Activated naive CD8-positive, alpha-beta T cell treated with anti-CD3 and anti-CD28 coated beads, Interleukin-2, amount 50 U/mL, for 16 hours (primary cell): ENCODE results near the gene SDK1.
"Not testable (repeated sequence)": the region's sequence is repeated elsewhere in the genome, so short reads cannot be mapped to it uniquely, and the experiment has no call there.

Source experiments
- DNase-seq: peaks from one replicate; pipeline ENCODE4 v3.0.0-alpha.2; 2020; ENCODE audit warnings: low read depth, low spot score

The SDK1 gene

GRCh38 chr7:4073052-4073451 is 772.0 kb downstream of the SDK1 start:
- DNase-seq, result no peak

DNA sequence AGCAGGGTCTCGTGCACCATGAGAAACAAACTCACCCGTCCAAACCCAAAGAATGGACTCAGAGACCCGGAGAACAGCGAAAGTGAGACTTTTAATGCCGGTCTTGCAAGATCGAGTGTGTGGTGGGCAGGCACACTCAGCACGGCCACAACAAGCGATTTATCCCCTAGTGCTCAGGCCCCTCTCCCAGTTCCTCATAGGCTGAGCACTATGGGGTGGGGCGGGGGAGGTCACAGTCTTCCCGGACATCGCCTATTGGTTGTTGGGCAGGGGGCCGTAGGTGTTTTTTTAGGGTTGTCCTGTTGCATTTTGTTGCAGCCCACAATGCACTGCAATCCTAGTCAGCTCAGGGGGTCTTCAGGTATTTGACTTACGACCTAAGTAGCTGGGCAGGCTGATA is 772.7 kb downstream of the SDK1 start:
- DNase-seq, result no peak

DNA sequence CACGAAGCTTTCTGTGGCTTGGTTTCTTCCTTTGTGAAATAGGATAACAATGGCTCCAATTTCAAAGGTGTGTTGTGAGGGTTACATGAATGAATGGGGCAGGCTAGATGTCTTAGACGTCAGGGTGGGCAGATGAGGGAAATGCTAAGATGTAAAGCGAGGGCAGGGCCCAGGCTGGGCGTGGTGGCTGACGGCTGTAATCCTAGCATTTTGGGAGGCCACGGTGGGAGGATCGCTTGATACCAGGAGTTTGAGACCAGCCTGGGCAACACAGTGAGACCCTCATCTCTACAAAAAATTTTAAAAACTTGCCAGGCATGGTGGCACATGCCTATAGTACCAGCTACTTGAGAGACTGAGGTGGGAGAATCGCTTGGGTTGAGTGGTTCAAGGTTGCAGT is 773.4 kb downstream of the SDK1 start:
- no peak for DNase-seq

DNA sequence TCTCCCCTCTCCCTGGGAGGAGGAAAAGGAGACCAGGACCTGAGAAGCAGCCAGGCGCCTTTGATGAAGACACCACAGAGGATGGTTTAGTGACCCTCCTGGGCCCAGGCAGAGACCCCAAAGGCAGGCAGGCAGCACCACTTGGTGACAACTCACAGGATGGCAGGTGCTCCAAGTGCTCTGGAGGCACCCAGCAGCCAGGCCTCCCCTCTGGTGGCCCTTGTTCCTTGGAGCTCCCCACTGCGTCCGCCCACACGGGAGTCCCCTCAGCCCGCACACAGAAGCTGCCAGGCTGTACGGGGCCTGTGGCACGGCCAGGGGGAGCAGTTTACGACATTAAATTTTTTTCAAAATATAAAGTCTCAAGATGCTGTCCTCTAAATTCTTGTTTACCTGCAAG is 773.9 kb downstream of the SDK1 start:
- DNase-seq, result no peak

- DNase-seq, result no peak
Measured at GRCh38 chr7:4076701-4077294, 775.7 kb downstream of the SDK1 start.

DNA sequence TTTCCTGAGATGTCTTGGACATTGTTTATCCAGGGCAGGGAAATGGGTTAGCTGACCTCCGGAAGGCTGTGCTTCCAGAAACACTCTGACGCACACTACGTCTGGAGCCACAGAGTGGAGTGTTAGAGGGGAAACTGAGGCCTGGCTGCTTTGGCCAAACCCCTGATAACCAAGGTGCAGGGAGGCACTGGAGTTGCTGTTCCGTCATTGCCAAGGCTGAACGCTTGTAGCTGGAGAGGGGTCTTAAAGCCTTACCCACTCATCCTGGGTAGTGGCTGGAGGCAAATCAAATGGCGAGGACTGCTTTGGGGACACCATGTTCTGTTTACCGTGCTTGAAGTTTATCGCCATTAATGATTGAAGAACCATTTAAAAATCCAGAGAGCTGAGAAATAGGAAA is 776.9 kb downstream of the SDK1 start:
- DNase-seq, result no peak

GRCh38 chr7:4078580-4078979 is 777.5 kb downstream of the SDK1 start:
- DNase-seq, result no peak

- DNase-seq, result no peak
Measured at GRCh38 chr7:4079366-4079765, 778.3 kb downstream of the SDK1 start.

- DNase-seq, result no peak
Measured at GRCh38 chr7:4079956-4080355, 778.9 kb downstream of the SDK1 start.

- DNase-seq, result no peak
Measured at GRCh38 chr7:4080954-4081353, 779.9 kb downstream of the SDK1 start.

DNA sequence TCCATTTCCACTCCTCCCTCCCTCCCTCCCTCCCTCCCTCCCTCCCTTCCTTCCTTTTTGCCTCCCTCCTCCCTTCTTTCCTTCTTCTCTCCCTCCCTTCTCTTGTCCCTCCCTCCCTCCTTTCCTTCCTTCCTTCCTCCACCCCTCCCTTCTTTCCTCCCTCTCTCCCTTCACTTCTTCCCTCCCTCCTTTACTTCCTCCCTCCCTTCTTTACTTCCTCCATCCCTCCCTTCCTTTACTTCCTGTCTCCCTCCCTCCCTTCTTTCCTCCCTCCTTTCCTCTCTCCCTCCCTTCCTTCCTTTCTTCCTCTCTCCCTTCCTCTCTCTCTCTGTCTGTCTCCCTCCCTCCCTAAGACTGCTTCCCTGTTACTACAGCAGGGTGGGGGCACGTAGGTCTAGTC is 782.5 kb downstream of the SDK1 start:
- DNase-seq, result no peak

GRCh38 chr7:4084271-4084670 is 783.2 kb downstream of the SDK1 start:
- DNase-seq, result no peak

DNA sequence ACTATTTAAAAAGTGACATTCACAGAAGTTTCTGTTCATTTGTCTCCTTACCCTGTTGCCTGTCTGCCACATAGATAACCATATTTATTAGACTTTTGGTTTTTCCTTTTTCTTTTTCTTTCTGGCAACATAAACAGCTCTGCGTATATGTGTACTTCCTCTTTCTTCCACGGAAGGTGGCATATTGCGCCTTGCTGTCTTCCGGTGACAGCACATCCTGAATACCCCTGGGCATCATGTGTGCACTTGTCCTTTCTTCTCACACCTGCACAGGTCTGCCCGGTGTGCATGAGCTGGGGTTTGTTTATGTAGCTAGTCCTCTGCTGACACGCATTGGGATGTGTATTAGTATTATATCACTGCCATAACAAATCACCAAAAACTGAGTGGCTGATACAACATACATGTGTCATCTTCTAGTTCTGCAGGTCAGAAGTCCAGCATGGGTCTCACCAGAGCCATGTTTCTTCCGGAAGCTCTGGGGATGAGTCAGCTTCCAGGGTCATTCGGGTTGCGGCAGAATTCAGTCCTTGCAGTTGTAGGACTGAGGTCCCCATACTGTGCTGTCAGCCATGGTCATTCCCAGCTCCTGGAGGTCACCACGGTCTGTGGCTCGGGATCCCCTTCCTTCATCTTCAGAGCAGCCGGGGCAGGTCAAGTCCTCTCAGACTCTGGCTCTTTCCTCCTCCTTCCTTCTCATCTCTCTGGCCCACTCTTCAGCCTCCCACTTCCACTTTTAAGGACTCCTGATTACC is 785.1 kb downstream of the SDK1 start:
- no peak for DNase-seq

DNA sequence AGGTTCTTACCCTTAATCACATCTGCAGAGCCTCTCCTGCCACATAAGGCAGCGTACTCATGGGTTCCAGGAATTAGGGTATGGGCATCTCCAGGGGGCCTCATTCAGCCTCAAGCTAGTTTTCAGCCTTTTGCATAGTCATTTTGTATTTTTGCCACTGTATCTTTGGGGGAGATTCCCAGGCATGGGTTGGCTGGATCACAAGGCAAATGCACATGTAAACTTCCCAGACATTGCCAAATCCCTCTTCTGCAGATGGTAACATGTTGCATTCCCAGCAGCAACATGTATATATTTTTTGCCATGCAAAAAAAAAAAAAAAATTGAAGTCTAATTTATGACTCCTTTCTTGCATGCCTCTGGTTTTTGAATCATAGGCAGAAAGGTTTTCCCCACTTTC is 785.7 kb downstream of the SDK1 start:
- no peak for DNase-seq

DNA sequence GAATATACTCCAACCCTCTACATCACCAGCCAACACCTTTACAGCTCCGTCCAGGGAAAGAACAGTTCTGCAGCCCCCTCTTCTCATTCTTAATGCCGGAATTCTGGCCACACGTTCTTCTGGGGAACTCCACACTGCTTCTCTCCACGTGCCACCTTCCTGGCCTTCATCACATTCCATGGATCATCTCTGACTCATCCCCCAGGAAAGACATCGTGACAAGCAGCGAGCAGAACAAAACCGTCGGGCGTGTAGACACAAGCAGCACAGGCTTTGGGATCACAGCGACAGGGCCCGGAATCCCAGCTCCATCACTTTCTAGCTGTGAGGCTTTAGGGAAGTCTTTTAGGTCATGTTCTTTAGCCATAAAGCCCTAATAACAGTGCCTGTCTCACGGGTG is 790.7 kb downstream of the SDK1 start:
- no peak for DNase-seq

DNA sequence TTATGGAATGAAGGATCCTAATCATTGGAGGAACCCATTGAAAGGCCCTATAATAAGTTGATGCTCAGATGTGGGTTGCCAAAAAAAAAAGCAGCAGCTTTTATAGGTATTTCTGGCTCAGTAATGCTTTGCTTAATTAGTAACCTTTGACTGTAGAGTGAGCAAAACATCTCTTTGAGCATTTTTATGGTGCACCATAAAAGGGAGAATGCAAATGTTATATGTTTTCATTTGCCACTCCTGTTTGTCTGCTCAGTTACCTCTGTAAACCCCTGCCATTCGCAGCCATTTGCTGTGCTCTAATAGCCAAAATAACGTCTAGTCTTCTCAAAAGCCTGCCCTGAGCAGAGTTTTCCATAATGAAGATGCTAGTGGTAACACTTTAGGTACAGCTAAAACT is 792.0 kb downstream of the SDK1 start:
- no peak for DNase-seq

- DNase-seq, result no peak
Measured at GRCh38 chr7:4093483-4093882, 792.4 kb downstream of the SDK1 start.

DNA sequence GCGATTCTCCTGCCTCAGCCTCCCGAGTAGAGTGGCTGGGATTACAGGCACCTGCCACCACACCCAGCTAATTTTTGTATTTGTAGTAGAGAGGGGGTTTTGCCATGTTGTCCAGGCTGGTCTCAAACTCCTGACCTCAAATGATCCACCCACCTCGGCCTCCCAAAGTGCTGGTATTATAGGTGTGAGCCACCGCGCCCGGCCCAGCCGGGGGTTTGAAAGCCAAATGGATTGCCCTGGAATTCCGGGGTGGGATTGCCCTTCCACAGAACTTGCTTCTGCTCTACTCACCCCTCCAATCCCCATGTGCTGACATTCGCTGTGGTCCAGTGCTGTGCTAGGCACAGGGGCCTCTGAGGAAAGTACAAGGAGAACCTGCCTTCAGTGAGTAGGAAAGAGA is 793.1 kb downstream of the SDK1 start:
- DNase-seq, result not testable (repeated sequence)

DNA sequence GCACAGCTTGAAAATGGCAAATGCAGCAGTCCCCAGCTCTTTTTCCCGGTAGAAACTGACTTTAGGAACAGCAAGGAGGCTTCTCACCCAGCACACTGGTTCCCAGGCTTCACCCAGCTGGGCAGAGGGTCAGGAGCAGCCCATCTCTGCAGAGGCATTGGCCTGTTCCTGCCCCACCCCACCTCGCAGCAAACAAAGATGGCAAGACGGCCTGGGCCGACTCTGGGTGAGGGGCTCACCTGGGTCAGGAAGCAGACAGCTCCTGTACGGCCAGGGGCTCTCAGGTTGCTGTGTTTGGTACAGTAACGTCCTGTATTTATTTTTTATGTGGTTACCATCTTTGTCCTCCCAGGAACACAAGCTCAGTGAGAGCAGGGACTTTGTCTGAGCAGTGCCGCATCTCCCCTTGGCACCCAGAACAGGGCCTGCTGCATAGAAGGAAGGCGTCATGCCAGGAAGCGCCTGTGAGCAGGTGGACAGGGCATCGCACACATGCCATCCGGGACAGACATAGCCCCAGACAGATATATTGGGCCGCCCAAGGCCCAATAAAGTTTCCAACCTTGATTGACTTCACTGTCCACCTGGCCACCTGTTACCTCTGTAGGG is 796.1 kb downstream of the SDK1 start:
- DNase-seq, result no peak

- no peak for DNase-seq
Measured at GRCh38 chr7:4098169-4098568, 797.1 kb downstream of the SDK1 start.

DNA sequence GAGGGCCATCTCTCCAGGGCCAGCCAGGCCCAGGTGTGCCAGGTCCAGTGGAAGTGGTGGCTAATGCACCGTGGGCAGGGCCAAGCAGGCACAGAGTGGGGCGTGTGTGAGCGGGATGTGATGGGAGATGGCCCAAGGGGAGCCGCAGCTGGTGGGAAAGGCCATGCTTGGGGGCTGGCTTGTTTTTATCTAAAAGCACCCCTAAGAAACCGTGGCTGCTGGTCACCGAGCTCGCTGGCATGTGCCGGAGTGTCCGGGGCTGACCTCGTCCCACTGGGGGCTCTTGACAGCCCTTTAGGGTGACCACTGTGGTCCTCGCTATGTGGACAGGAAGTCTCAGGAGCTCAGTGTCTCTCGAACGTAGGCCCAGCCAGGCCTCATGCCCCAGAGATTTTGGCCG is 798.6 kb downstream of the SDK1 start:
- DNase-seq, result no peak

DNA sequence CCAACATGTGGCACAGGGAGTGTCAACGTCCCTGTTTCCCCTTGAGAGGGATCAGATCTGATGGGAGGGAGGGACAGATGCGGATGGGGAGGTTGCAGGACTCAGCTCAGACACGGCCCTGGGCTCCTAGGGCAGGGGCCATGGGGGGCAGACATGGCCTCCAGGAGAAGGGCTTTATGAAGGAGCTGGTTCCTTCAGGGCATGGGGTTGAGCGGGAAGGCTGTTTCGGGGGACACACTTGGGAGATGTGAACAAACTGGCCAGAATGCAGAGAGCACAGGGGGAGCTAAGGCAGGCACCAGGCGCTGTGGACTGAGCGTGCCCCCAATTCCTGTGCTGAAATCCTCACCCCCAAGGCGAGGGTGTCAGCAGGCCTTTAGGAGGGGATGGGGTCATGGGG is 799.1 kb downstream of the SDK1 start:
- no peak for DNase-seq

GRCh38 chr7:4100691-4101090 is 799.6 kb downstream of the SDK1 start:
- DNase-seq, result no peak
